ENCODE data around the gene TMEM119. TPM values are rescaled to one million over a fixed set of nuclear protein-coding genes. Genes with fewer than 3 reads are reported as not detected.

Gene TMEM119
- total RNA-seq, 1 experiment from 2014 or later, result not detected

DNA sequence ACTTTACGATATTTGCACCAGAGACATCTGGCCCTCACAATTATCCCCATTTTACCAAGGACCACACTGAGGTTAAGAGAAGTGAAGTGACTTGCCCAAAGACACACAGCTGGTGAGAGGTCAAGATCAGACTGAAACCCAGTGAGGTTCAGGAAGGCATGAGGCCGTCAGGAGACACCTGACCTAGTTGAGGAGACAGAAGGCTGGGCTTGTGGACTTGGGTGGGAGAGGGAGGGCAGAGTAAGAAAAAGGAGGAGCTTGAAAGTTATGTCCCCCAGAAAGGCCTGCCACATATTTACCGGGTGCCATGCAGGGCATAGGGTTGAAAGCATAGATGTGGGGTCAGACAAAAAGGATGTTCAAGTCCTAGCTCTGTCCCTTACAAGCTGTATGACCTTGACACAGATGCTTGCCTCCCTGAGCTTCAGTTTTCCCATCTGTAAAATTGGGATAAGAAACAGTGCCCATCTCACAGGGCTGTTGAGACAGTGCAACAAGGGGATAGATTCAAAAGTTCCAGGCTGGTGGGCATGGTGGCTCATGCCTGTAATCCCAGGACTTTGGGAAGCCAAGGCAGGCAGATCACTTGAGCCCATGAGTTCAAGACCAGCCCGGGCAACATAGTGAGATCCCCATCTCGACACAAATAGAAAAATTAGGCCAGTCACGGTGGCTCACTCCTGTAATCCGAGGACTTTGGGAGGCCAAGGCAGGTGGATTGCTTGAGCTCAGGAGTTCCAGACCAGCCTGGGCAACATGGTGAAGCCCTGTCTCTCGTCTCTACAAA, 29.4 kb upstream of the TMEM119 start:
- CTCF ChIA-PET, result no interaction called here
- Histone ChIP-seq H3K4me3 (ENCODE audit: low read depth, low read length, poor library complexity, severe bottlenecking) (no peak overlapping the region), H3K9me3 (ENCODE audit: low read depth, low read length, poor library complexity, severe bottlenecking) (no peaks in the 10 kb centered on the region), H3K36me3 (ENCODE audit: insufficient read depth, low read length, poor library complexity, severe bottlenecking) (no peaks in the 10 kb centered on the region), H3K27me3 (replicated peaks; ENCODE audit: insufficient read depth, low read depth, low read length, poor library complexity) (no peaks in the 10 kb centered on the region), H3K4me1 (ENCODE audit: insufficient read depth, low read length, poor library complexity, severe bottlenecking) (no peaks in the 10 kb centered on the region), H3K27ac (ENCODE audit: low read depth, low read length, poor library complexity, severe bottlenecking) (no peak overlapping the region)
- TF ChIP-seq CTCF (conservative IDR thresholded peaks at IDR 0.05; ENCODE audit: low read depth, low read length) (no peak), EZH2 (IDR thresholded peaks at IDR 0.05; ENCODE audit: borderline replicate concordance, low read depth, low read length, poor library complexity, severe bottlenecking) (no peak)
- no TSS peak for BruUV-seq (replicated peaks)
- POLR2A ChIA-PET (ENCODE audit: low non-redundant PET), result no interaction called here
- intact Hi-C loops (cut with micrococcal nuclease; ENCODE audit: unreplicated experiment), result no loop called here
- no peak for DNase-seq (ENCODE audit: low spot score)

- Histone ChIP-seq H3K27ac (ENCODE audit: low read depth, low read length, poor library complexity, severe bottlenecking) (no peak overlapping the region), H3K9me3 (ENCODE audit: low read depth, low read length, poor library complexity, severe bottlenecking) (no peaks in the 10 kb centered on the region), H3K27me3 (replicated peaks; ENCODE audit: insufficient read depth, low read depth, low read length, poor library complexity) (no peaks in the 10 kb centered on the region), H3K36me3 (ENCODE audit: insufficient read depth, low read length, poor library complexity, severe bottlenecking) (no peaks in the 10 kb centered on the region), H3K4me1 (ENCODE audit: insufficient read depth, low read length, poor library complexity, severe bottlenecking) (no peaks in the 10 kb centered on the region), H3K4me3 (ENCODE audit: low read depth, low read length, poor library complexity, severe bottlenecking) (no peak overlapping the region)
- BruUV-seq (replicated peaks), result no TSS peak
- no peak for DNase-seq (ENCODE audit: low spot score)
- ChIA-PET CTCF (no interaction called here), POLR2A (ENCODE audit: low non-redundant PET) (no interaction called here)
- intact Hi-C loops (cut with micrococcal nuclease; ENCODE audit: unreplicated experiment), result no loop called here
- TF ChIP-seq CTCF (conservative IDR thresholded peaks at IDR 0.05; ENCODE audit: low read depth, low read length), result no peak
- TF ChIP-seq EZH2 (IDR thresholded peaks at IDR 0.05; ENCODE audit: borderline replicate concordance, low read depth, low read length, poor library complexity, severe bottlenecking), result no peak
Measured at GRCh38 chr12:108625228-108625627, 27.3 kb upstream of the TMEM119 start.

DNA sequence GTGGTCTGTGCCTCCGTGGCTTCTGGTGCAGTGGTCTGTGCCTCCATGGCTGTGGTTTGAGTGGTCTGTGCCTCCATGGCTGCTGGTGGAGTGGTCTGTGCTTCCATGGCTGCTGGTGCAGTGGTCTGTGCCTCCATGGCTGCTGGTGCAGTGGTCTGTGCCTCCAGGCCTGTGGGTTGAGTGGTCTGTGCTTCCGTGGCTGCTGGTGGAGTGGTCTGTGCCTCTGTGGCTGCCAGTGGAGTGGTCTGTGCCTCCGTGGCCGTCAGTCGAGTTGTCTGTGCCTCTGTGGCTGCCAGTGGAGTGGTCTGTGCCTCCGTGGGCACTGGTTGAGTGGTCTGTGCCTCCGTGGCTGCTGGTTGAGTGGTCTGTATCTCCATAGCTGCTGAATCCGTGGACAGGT, 25.7 kb upstream of the TMEM119 start:
- no peaks in the 10 kb centered on the region for H3K9me3 ChIP-seq (ENCODE audit: low read depth, low read length, poor library complexity, severe bottlenecking)
- intact Hi-C loops (cut with micrococcal nuclease; ENCODE audit: unreplicated experiment), result no loop called here
- no peaks in the 10 kb centered on the region for H3K36me3 ChIP-seq (ENCODE audit: insufficient read depth, low read length, poor library complexity, severe bottlenecking)
- no peak overlapping the region for H3K4me3 ChIP-seq (ENCODE audit: low read depth, low read length, poor library complexity, severe bottlenecking)
- no peaks in the 10 kb centered on the region for H3K27me3 ChIP-seq (replicated peaks; ENCODE audit: insufficient read depth, low read depth, low read length, poor library complexity)
- H3K4me1 ChIP-seq (ENCODE audit: insufficient read depth, low read length, poor library complexity, severe bottlenecking), result no peaks in the 10 kb centered on the region
- CTCF ChIA-PET, result no interaction called here
- no peak overlapping the region for H3K27ac ChIP-seq (ENCODE audit: low read depth, low read length, poor library complexity, severe bottlenecking)
- TF ChIP-seq EZH2 (IDR thresholded peaks at IDR 0.05; ENCODE audit: borderline replicate concordance, low read depth, low read length, poor library complexity, severe bottlenecking) (no peak), CTCF (conservative IDR thresholded peaks at IDR 0.05; ENCODE audit: low read depth, low read length) (no peak)
- POLR2A ChIA-PET (ENCODE audit: low non-redundant PET), result no interaction called here
- no TSS peak for BruUV-seq (replicated peaks)
- DNase-seq (ENCODE audit: low spot score), result no peak
